Inflammatory macrophage (primary cell): ENCODE results near the gene RHOB.

Source experiments
- DNase-seq, 2 donors: peaks; one replicate each; pipeline ENCODE4 v3.0.0-alpha.2; 2020 to 2022

The RHOB gene

DNA sequence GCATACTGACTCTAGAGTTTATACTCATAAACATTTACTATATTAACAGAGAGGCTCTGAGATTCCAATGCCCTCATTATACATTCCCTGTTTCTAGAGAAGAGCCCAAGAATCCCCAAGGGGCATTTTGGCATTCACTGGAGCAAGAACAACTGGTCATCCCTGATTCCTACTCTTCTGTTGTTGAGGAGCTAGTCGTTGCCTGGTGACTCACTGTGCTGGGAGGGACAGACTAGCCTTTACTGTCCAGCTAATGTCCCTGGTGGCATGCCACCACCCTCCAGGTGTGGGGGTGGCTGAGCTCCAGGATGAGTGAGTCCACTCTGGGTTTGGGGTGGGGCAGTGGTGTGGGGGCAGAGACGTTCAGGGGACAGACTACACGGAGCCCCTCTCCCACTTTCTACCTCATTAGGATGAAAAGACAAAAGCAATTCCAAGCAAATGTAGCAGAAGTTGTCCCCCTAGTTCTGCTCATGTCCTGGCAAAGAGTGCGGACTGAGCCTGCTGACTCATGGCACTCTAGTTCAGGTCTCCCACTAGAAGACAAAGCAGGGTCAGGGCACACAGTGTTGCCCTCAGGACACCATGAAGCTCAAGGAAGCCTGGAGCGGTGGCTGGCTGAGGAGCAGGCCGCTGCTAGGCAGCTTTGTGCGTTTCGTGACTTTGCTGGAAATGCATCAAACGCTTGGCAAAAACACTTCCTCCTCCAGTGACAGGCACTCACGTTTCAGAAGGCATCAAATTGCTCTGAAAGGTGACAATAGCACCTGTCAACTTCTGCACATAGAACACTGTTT is 49.4 kb downstream of the RHOB start:
- DNase-seq, result no peak

DNA sequence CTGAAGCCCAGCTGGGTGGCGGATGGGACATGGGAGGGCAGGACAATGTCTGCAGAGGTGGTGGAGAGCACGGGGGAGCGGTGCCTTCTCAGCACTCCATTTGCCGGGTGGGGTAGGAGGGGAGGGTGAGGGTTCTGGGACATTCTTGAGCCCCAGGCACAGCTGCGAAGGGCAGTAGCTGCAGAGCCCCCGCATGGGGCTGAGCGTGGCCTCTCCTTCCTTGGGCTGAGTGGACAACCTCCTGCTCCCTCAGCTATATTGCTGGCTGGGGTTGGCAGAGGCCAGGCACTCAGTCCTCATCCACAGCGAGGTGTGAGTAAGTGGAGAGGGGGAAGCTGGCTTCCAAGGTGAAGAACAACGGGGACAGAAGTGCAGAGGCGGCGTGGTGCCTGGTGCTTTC is 50.1 kb downstream of the RHOB start:
- DNase-seq, result no peak
